Gastrocnemius medialis (tissue), 4 donors: ENCODE data around the gene OR52N1. TPM values are rescaled to one million over a fixed set of nuclear protein-coding genes. Genes with fewer than 3 reads are reported as not detected.

Experiments used
- ATAC-seq, 2 donors: fragments of 150-250 bp; one replicate each; pipeline ENCODE4 v1.9.1; 2016
- DNase-seq, 2 donors: peaks; one replicate each; pipeline ENCODE4 v3.0.0-alpha.2; 2019
- H3K27ac ChIP-seq, 4 donors: fragments of 200-600 bp; sonication (generic); 1 replicate in 1 of 4; 2 replicates in 3 of 4; pipeline ENCODE4 v1.5.1; 2016 to 2018; ENCODE audit warnings: mild to moderate bottlenecking in 2 of 4, moderate library complexity in 1 of 4
- H3K27me3 ChIP-seq, 3 donors: fragments of 200-600 bp; sonication (generic) in 2 of 3; 1 replicate in 1 of 3; 2 replicates in 2 of 3; pipeline versions ENCODE4 v1.5.1 to v1.6.0; 2016 to 2019; ENCODE audit warnings: mild to moderate bottlenecking in 1 of 3, moderate library complexity in 1 of 3
- H3K36me3 ChIP-seq, 2 donors: fragments of 200-600 bp; sonication (generic) in 1 of 2; one replicate each; pipeline ENCODE4 v1.5.1; 2017 to 2018
- H3K4me1 ChIP-seq, 2 donors: fragments of 200-600 bp; sonication (generic) in 1 of 2; one replicate each; pipeline ENCODE4 v1.5.1; 2016 to 2017; ENCODE audit warnings: mild to moderate bottlenecking in 2 of 2
- H3K4me3 ChIP-seq, 4 donors: fragments of 200-600 bp; sonication (generic) in 3 of 4; 1 replicate in 1 of 4; 2 replicates in 3 of 4; pipeline ENCODE4 v1.5.1; 2016 to 2019; ENCODE audit warnings: mild to moderate bottlenecking in 2 of 4
- H3K9me3 ChIP-seq, 3 donors: fragments of 200-600 bp; sonication (generic) in 2 of 3; 1 replicate in 1 of 3; 2 replicates in 2 of 3; pipeline ENCODE4 v1.5.1; 2016 to 2019
- POLR2A ChIP-seq, 2 donors: fragments of 450-650 bp; IDR thresholded peaks; one replicate each; pipeline ENCODE4 v1.6.1; 2017; ENCODE audit warnings: antibody characterized with exemption in 2 of 2, mild to moderate bottlenecking in 2 of 2, moderate library complexity in 2 of 2
- in situ Hi-C, 4 donors: fragments of 200-750 bp; cut with MboI; loops; one replicate each; pipeline versions ENCODE4 v1.15.0 to v1.8.0; 2017; ENCODE audit warnings: low sequenced_read_pairs in 4 of 4
- intact Hi-C: fragments of 100-400 bp; cut with DNase I; formaldehyde crosslinking; loops from one replicate; pipeline ENCODE4 v1.15.1; 2023; ENCODE audit warnings: low total_unique reads
- total RNA-seq, 4 donors: library from RNA; depleted of rRNA; stranded (reverse); fragments of >200 nt; gene quantifications; one replicate each; pipeline versions ENCODE4 v1.1.0 to v1.2.3, GENCODE V29; 2016
- TF ChIP-seq, protein P1 (sequence below), 5 experiments: fragments of 450-650 bp in 3 of 5; fragments of 200-600 bp in 2 of 5; sonication (generic) in 2 of 5; IDR thresholded peaks in 4 of 5; conservative IDR thresholded peaks in 1 of 5; 1 replicate in 4 of 5; 2 replicates in 1 of 5; pipeline ENCODE4 v1.5.1; 2016 to 2019; ENCODE audit warnings: antibody characterized with exemption in 5 of 5, mild to moderate bottlenecking in 3 of 5, moderate library complexity in 3 of 5

OR52N1 gene
- total RNA-seq, 4 donors from 2014 or later: not detected

GRCh38 chr11:5738431-5738830, 52.6 kb downstream of the OR52N1 start:
- Histone ChIP-seq H3K4me3 (no peak overlapping the region), H3K4me1 (no peaks in the 10 kb centered on the region), H3K36me3 (no peaks in the 10 kb centered on the region), H3K9me3 (no peaks in the 10 kb centered on the region), H3K27ac (no peak overlapping the region), H3K27me3 (no peaks in the 10 kb centered on the region)
- DNase-seq (no peak), ATAC-seq (no peak)
- in situ Hi-C loops: no loop called here
- TF ChIP-seq, protein P1, sequence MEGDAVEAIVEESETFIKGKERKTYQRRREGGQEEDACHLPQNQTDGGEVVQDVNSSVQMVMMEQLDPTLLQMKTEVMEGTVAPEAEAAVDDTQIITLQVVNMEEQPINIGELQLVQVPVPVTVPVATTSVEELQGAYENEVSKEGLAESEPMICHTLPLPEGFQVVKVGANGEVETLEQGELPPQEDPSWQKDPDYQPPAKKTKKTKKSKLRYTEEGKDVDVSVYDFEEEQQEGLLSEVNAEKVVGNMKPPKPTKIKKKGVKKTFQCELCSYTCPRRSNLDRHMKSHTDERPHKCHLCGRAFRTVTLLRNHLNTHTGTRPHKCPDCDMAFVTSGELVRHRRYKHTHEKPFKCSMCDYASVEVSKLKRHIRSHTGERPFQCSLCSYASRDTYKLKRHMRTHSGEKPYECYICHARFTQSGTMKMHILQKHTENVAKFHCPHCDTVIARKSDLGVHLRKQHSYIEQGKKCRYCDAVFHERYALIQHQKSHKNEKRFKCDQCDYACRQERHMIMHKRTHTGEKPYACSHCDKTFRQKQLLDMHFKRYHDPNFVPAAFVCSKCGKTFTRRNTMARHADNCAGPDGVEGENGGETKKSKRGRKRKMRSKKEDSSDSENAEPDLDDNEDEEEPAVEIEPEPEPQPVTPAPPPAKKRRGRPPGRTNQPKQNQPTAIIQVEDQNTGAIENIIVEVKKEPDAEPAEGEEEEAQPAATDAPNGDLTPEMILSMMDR (IDR thresholded peaks at IDR 0.05 in 4 of 5, conservative IDR thresholded peaks at IDR 0.05 in 1 of 5): no peak
- intact Hi-C loops: no loop called here

DNA sequence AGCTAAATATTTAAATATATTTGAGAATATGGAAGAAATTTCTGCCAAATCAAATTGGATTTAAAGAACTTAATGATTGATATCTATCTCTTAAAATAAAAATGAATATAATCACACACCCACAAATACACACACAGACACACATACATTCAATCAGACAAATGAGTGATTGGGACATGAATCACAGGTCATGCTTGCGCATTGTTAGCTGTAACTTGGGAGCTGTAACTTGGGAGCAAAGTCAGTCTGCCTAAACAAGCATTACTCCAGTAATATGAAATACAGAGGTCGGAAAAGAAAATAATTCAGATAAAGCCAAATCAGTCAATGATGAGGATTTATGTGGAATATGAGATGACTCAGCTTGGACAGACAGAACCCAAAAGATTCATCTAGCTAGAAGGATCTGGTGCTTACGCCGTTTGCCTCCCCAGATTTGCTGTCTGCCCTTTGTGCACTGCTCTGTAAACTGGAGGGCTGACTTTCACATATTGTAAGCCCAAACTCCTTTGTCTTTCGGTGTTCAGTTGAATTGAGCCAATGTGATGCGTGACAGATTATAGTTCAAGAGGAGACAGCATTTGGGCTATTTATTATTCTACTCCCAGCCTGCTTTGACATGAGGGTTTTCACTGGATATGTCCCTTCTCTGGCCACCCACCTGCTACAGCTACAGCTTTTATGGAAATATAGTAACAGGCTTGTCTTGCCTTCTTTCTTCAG, 53.2 kb downstream of the OR52N1 start:
- Histone ChIP-seq H3K36me3 (no peaks in the 10 kb centered on the region), H3K27ac (no peak overlapping the region), H3K4me3 (no peak overlapping the region), H3K9me3 (no peaks in the 10 kb centered on the region), H3K4me1 (no peaks in the 10 kb centered on the region), H3K27me3 (no peaks in the 10 kb centered on the region)
- TF ChIP-seq POLR2A (IDR thresholded peaks at IDR 0.05): no peak
- TF ChIP-seq, protein P1 (IDR thresholded peaks at IDR 0.05 in 4 of 5, conservative IDR thresholded peaks at IDR 0.05 in 1 of 5): no peak
- intact Hi-C loops (no loop called here), in situ Hi-C loops (no loop called here)
- DNase-seq (no peak), ATAC-seq (no peak)

GRCh38 chr11:5737091-5737490, 54.0 kb downstream of the OR52N1 start:
- no peak overlapping the region for H3K4me3 ChIP-seq
- no peaks in the 10 kb centered on the region for H3K9me3 ChIP-seq
- H3K4me1 ChIP-seq: no peaks in the 10 kb centered on the region
- intact Hi-C loops (no loop called here), in situ Hi-C loops (no loop called here)
- no peak for ATAC-seq
- H3K27me3 ChIP-seq: no peaks in the 10 kb centered on the region
- no peak overlapping the region for H3K27ac ChIP-seq
- H3K36me3 ChIP-seq: no peaks in the 10 kb centered on the region
- DNase-seq: no peak
- TF ChIP-seq POLR2A (IDR thresholded peaks at IDR 0.05): no peak
- TF ChIP-seq, protein P1 (IDR thresholded peaks at IDR 0.05 in 4 of 5, conservative IDR thresholded peaks at IDR 0.05 in 1 of 5): no peak

Other genes starting within 250 kb of the OR52N1 start
- gene OR52H1, start 242.7 kb downstream of the OR52N1 start, total RNA-seq: not detected
- gene OR52B6, start 210.4 kb downstream of the OR52N1 start, total RNA-seq: not detected
- gene TRIM6, start 194.6 kb downstream of the OR52N1 start, total RNA-seq: under 1 TPM; 0.15 to 0.35 (median 0.28) TPM
- 1 to 10 TPM in 3 of 4 donors, under 1 TPM in 1; 0.32 to 1.6 (median 1.2) TPM for gene TRIM34, start 166.3 kb downstream of the OR52N1 start, total RNA-seq
- gene TRIM5, start 106.2 kb downstream of the OR52N1 start, total RNA-seq: 1 to 10 TPM; 2.3 to 3.9 (median 2.6) TPM
- gene TRIM22, start 101.5 kb downstream of the OR52N1 start, total RNA-seq: 10 to 100 TPM in 2 of 4 donors, 1 to 10 TPM in 2; 5.3 to 15.8 (median 8.8) TPM
- not detected for gene OR56B1, start 54.8 kb downstream of the OR52N1 start, total RNA-seq
- gene OR52N4, start 37.0 kb downstream of the OR52N1 start, total RNA-seq: not detected
- gene OR52N5, start 7.9 kb downstream of the OR52N1 start, total RNA-seq: not detected
- not detected for gene OR52N2, start 17.7 kb upstream of the OR52N1 start, total RNA-seq
- gene OR52E6, start 50.6 kb upstream of the OR52N1 start, total RNA-seq: not detected
- gene OR52E8, start 66.4 kb upstream of the OR52N1 start, total RNA-seq: not detected
- not detected for gene OR52E4, start 89.4 kb upstream of the OR52N1 start, total RNA-seq
- gene OR52E5, start 101.9 kb upstream of the OR52N1 start, total RNA-seq: not detected
- gene OR56A3, start 151.0 kb upstream of the OR52N1 start, total RNA-seq: not detected
- not detected for gene OR56A5, start 177.2 kb upstream of the OR52N1 start, total RNA-seq
- not detected for gene OR52L1, start 195.7 kb upstream of the OR52N1 start, total RNA-seq
- gene OR56A4, start 215.7 kb upstream of the OR52N1 start, total RNA-seq: not detected
- gene OR56A1, start 239.5 kb upstream of the OR52N1 start, total RNA-seq: not detected